SU-DHL-6 (cell line): ENCODE measurements around the gene TMEM95.
A peak's percentile ranks its signal among the peaks of the same experiment; 100 is the strongest.

Experiments
- H2AFZ ChIP-seq: fragments of 200-600 bp; sonication (generic); 2 replicates; pipeline ENCODE4 v1.6.1; 2014; ENCODE audit warnings: low read depth, mild to moderate bottlenecking, moderate library complexity, mixed read lengths, antibody characterized with exemption, low read length; ENCODE audit not compliant: severe bottlenecking
- H3F3A ChIP-seq: fragments of 200-600 bp; shearing (Covaris generic); 2 replicates; pipeline ENCODE4 v1.6.0; 2016; ENCODE audit warnings: antibody characterized with exemption, mild to moderate bottlenecking; ENCODE audit not compliant: insufficient read depth
- H3K27ac ChIP-seq: fragments of 200-600 bp; sonication (generic); 2 replicates; pipeline ENCODE4 v1.5.1; 2016; ENCODE audit warnings: low read depth, mild to moderate bottlenecking, low read length, moderate library complexity, mixed read lengths
- H3K27me3 ChIP-seq: fragments of 200-600 bp; sonication (generic), shearing (Covaris generic); 2 replicates; pipeline ENCODE4 v1.6.0; 2014; ENCODE audit warnings: mild to moderate bottlenecking, low read length
- H3K36me3 ChIP-seq: fragments of 200-600 bp; sonication (generic); 2 replicates; pipeline ENCODE4 v1.6.1; 2014; ENCODE audit warnings: mild to moderate bottlenecking, low read length, mixed read lengths
- H3K4me2 ChIP-seq: fragments of 300-600, 200-600 bp; shearing (Covaris generic), sonication (generic); 2 replicates; pipeline ENCODE4 v1.6.0; 2014; ENCODE audit warnings: low read length, low read depth, mild to moderate bottlenecking; ENCODE audit not compliant: poor library complexity, severe bottlenecking
- H3K4me3 ChIP-seq: fragments of 200-600 bp; sonication (generic); 2 replicates; pipeline ENCODE4 v1.5.1; 2014; ENCODE audit warnings: antibody characterized with exemption, low read length, mild to moderate bottlenecking, mixed read lengths; ENCODE audit not compliant: insufficient read depth, poor library complexity, severe bottlenecking
- H3K79me2 ChIP-seq: fragments of 200-600 bp; sonication (generic); 2 replicates; pipeline ENCODE4 v1.6.1; 2014; ENCODE audit warnings: mild to moderate bottlenecking, low read length, moderate library complexity; ENCODE audit not compliant: insufficient read depth
- H3K9ac ChIP-seq: fragments of 200-600 bp; sonication (generic); 2 replicates; pipeline ENCODE4 v1.7.0; 2014; ENCODE audit warnings: mild to moderate bottlenecking, low read length
- H3K9me2 ChIP-seq: fragments of 200-600 bp; sonication (generic); replicated peaks from 2 replicates; pipeline ENCODE4 v1.6.1; 2014; ENCODE audit warnings: low read length; ENCODE audit not compliant: insufficient read depth
- H3K9me3 ChIP-seq: fragments of 200-600 bp; sonication (generic); 2 replicates; pipeline ENCODE4 v1.6.1; 2014; ENCODE audit warnings: low read length, mixed read lengths; ENCODE audit not compliant: insufficient read depth
- H4K20me1 ChIP-seq: fragments of 200-600 bp; sonication (generic); 2 replicates; pipeline ENCODE4 v1.6.1; 2014; ENCODE audit warnings: low read depth, mild to moderate bottlenecking, antibody characterized with exemption, low read length, moderate library complexity, mixed read lengths
- CTCF ChIP-seq: fragments of 200-600 bp; sonication (generic); IDR thresholded peaks from one replicate; pipeline ENCODE4 v1.5.1; 2017; ENCODE audit warnings: antibody characterized with exemption, mild to moderate bottlenecking, low read length, moderate library complexity; ENCODE audit not compliant: insufficient read depth, poor library complexity, severe bottlenecking
- EZH2phosphoT487 ChIP-seq: fragments of 200-600 bp; sonication (generic), shearing (Covaris generic); conservative IDR thresholded peaks from 2 replicates; pipeline ENCODE4 v1.6.1; 2018; ENCODE audit warnings: mild to moderate bottlenecking, antibody characterized with exemption, low read length, moderate library complexity, mixed read lengths

Gene TMEM95

GRCh38 chr17:7393613-7394451 lies 38.9 kb downstream of the TMEM95 start:
- no peak for TF ChIP-seq CTCF
- TF ChIP-seq EZH2phosphoT487: no peak
- peak overlapping the region; percentile 82 for H3K4me2 ChIP-seq
- no peaks in the 10 kb centered on the region for H3K79me2 ChIP-seq
- H3K27me3 ChIP-seq: no peaks in the 10 kb centered on the region
- H3K4me3 ChIP-seq: peak overlapping the region; percentile 71
- H3K9ac ChIP-seq: peak overlapping the region; percentile 80
- H2AFZ ChIP-seq: peak overlapping the region; percentile 94
- H3K9me3 ChIP-seq: no peaks in the 10 kb centered on the region
- H3K27ac ChIP-seq: peak overlapping the region; percentile 40
- H3K36me3 ChIP-seq: no peaks in the 10 kb centered on the region
- no peaks in the 10 kb centered on the region for H4K20me1 ChIP-seq
- H3K9me2 ChIP-seq: no peaks in the 10 kb centered on the region
- H3F3A ChIP-seq: 0 out of 2 replicates have a peak, but pooled peaks cover 3% of the 10 kb centered on the region

GRCh38 chr17:7394452-7395191 lies 39.7 kb downstream of the TMEM95 start, which contains the start of gene PLSCR3:
TSS of gene PLSCR3 (minus strand) at chr17:7394525. CDS start at chr17:7394110, 415 bp downstream.
- H3K79me2 ChIP-seq: no peaks in the 10 kb centered on the region
- H3K4me3 ChIP-seq: peak within 1 kb of the TSS; percentile 71
- H3K36me3 ChIP-seq: no peaks in the 10 kb centered on the region
- H3K9ac ChIP-seq: peak within 1 kb of the TSS; percentile 80
- no peaks in the 10 kb centered on the region for H3K9me3 ChIP-seq
- peak within 1 kb of the TSS; percentile 40 for H3K27ac ChIP-seq
- H2AFZ ChIP-seq: peak within 1 kb of the TSS; percentile 94
- H3K27me3 ChIP-seq: no peaks in the 10 kb centered on the region
- no peak for TF ChIP-seq EZH2phosphoT487
- no peak for TF ChIP-seq CTCF
- H3K9me2 ChIP-seq: no peaks in the 10 kb centered on the region
- no peaks in the 10 kb centered on the region for H4K20me1 ChIP-seq
- H3F3A ChIP-seq: 0 out of 2 replicates have a peak, but pooled peaks cover 3% of the 10 kb centered on the region
- peak within 1 kb of the TSS; percentile 82 for H3K4me2 ChIP-seq

- Histone ChIP-seq H3K9me3 (no peaks in the 10 kb centered on the region), H3F3A (0 out of 2 replicates have a peak, but pooled peaks cover 3% of the 10 kb centered on the region), H3K9ac (no peak overlapping the region), H3K4me3 (no peak overlapping the region), H3K27me3 (no peaks in the 10 kb centered on the region), H3K4me2 (no peak overlapping the region), H4K20me1 (no peaks in the 10 kb centered on the region), H3K9me2 (no peaks in the 10 kb centered on the region), H3K36me3 (no peaks in the 10 kb centered on the region), H2AFZ (no peak overlapping the region), H3K79me2 (no peaks in the 10 kb centered on the region), H3K27ac (no peak overlapping the region)
- TF ChIP-seq CTCF (no peak), EZH2phosphoT487 (no peak)
Measured at GRCh38 chr17:7396147-7396546, 41.2 kb downstream of the TMEM95 start.
